IPS-18c (cell line): ENCODE measurements around the gene TMEM190.

Experiments
- H3K4me3 ChIP-seq: 2 replicates; pipeline ENCODE4 v1.7.0; 2013; ENCODE audit warnings: low read depth, mild to moderate bottlenecking, low read length, moderate library complexity; ENCODE audit not compliant: insufficient read depth
- H3K9me3 ChIP-seq: one replicate; pipeline ENCODE4 v1.6.1; 2013; ENCODE audit warnings: mild to moderate bottlenecking, low read length, moderate library complexity; ENCODE audit not compliant: control insufficient read depth, insufficient read depth

TMEM190 gene

GRCh38 chr19:55424518-55424917, 47.9 kb downstream of the TMEM190 start:
- no peaks in the 10 kb centered on the region for H3K9me3 ChIP-seq
- no peak overlapping the region for H3K4me3 ChIP-seq

DNA sequence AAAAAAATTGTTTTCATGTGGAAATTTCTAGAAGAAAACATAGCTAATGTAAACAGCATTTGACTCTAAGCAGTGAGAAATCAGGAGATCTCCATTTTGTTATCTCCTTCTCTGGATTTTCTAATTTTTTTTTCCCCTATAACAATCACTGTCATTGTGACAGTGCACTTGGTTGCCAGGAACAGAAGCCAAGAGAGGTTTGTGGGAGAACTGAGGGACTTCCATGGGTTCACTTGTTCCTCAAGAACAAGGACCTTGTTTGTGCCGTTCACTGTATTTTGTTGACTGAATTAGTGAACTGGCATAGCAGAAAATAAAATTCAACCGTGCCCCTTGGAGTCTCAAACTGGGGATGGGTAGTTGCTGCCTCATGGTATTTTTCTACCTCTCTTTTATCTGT, 49.4 kb downstream of the TMEM190 start:
- H3K4me3 ChIP-seq = no peak overlapping the region
- no peaks in the 10 kb centered on the region for H3K9me3 ChIP-seq
